ENCODE results near the gene ROM1.
A peak's percentile ranks its signal among the peaks of the same experiment; 100 is the strongest.
"Not testable (repeated sequence)": the region's sequence is repeated elsewhere in the genome, so short reads cannot be mapped to it uniquely, and the experiment has no call there.

ROM1 gene

GRCh38 chr11:62585356-62585755 is 27.7 kb upstream of the ROM1 start:
- H3K36me3 ChIP-seq (ENCODE audit: control insufficient read depth in 2 of 2, insufficient read depth in 2 of 2, low read length in 2 of 2): peaks cover 16 to 24% of the 10 kb centered on the region in 2 donors
- not testable (repeated sequence) for H3K4me1 ChIP-seq (ENCODE audit: control insufficient read depth in 2 of 2, insufficient read depth in 2 of 2, low read length in 2 of 2); H3K27me3 ChIP-seq (ENCODE audit: control insufficient read depth in 2 of 2, insufficient read depth in 2 of 2, low read length in 2 of 2); H3K9ac ChIP-seq (ENCODE audit: low read depth in 1 of 2, low read length in 2 of 2); H3K9me3 ChIP-seq (ENCODE audit: control insufficient read depth in 2 of 2, low read length in 2 of 2); H3K27ac ChIP-seq (ENCODE audit: low read depth in 2 of 2, low read length in 2 of 2); H3K4me3 ChIP-seq (ENCODE audit: low read length in 2 of 2)

GRCh38 chr11:62588966-62589637 is 24.0 kb upstream of the ROM1 start:
- Histone ChIP-seq H3K9me3 (ENCODE audit: control insufficient read depth in 2 of 2, low read length in 2 of 2) (no peaks in the 10 kb centered on the region), H3K36me3 (ENCODE audit: control insufficient read depth in 2 of 2, insufficient read depth in 2 of 2, low read length in 2 of 2) (peaks cover 15 to 25% of the 10 kb centered on the region in 2 donors), H3K4me3 (ENCODE audit: low read length in 2 of 2) (no peak overlapping the region), H3K27ac (ENCODE audit: low read depth in 2 of 2, low read length in 2 of 2) (no peak overlapping the region), H3K9ac (ENCODE audit: low read depth in 1 of 2, low read length in 2 of 2) (no peak overlapping the region), H3K27me3 (ENCODE audit: control insufficient read depth in 2 of 2, insufficient read depth in 2 of 2, low read length in 2 of 2) (no peaks in the 10 kb centered on the region), H3K4me1 (ENCODE audit: control insufficient read depth in 2 of 2, insufficient read depth in 2 of 2, low read length in 2 of 2) (peaks cover 12 to 17% of the 10 kb centered on the region in 2 donors)

GRCh38 chr11:62591448-62592145 is 21.5 kb upstream of the ROM1 start, which contains the start of gene TUT1:
TSS of gene TUT1 (minus strand) at chr11:62591523. CDS start at chr11:62591485, 38 bp downstream.
- Histone ChIP-seq H3K27ac (ENCODE audit: low read depth in 2 of 2, low read length in 2 of 2) (peak within 1 kb of the TSS; percentile 90 to 94), H3K9ac (ENCODE audit: low read depth in 1 of 2, low read length in 2 of 2) (peak within 1 kb of the TSS; percentile 93 to 95), H3K9me3 (ENCODE audit: control insufficient read depth in 2 of 2, low read length in 2 of 2) (no peaks in the 10 kb centered on the region), H3K4me3 (ENCODE audit: low read length in 2 of 2) (peak within 1 kb of the TSS; percentile 83 to 96), H3K27me3 (ENCODE audit: control insufficient read depth in 2 of 2, insufficient read depth in 2 of 2, low read length in 2 of 2) (no peaks in the 10 kb centered on the region), H3K4me1 (ENCODE audit: control insufficient read depth in 2 of 2, insufficient read depth in 2 of 2, low read length in 2 of 2) (peaks cover 12 to 17% of the 10 kb centered on the region in 2 donors), H3K36me3 (ENCODE audit: control insufficient read depth in 2 of 2, insufficient read depth in 2 of 2, low read length in 2 of 2) (peaks cover 37 to 43% of the 10 kb centered on the region in 2 donors)

- Histone ChIP-seq H3K4me1 (ENCODE audit: control insufficient read depth in 2 of 2, insufficient read depth in 2 of 2, low read length in 2 of 2) (peaks cover 12 to 17% of the 10 kb centered on the region in 2 donors), H3K27ac (ENCODE audit: low read depth in 2 of 2, low read length in 2 of 2) (peak overlapping the region; percentile 89 to 94), H3K9me3 (ENCODE audit: control insufficient read depth in 2 of 2, low read length in 2 of 2) (no peaks in the 10 kb centered on the region), H3K4me3 (ENCODE audit: low read length in 2 of 2) (peak overlapping the region; percentile 83 to 96), H3K27me3 (ENCODE audit: control insufficient read depth in 2 of 2, insufficient read depth in 2 of 2, low read length in 2 of 2) (no peaks in the 10 kb centered on the region), H3K36me3 (ENCODE audit: control insufficient read depth in 2 of 2, insufficient read depth in 2 of 2, low read length in 2 of 2) (peaks cover 42 to 47% of the 10 kb centered on the region in 2 donors), H3K9ac (ENCODE audit: low read depth in 1 of 2, low read length in 2 of 2) (peak overlapping the region; percentile 92 to 93)
Measured at GRCh38 chr11:62592146-62592815, 20.8 kb upstream of the ROM1 start.

GRCh38 chr11:62592989-62593421 is 20.1 kb upstream of the ROM1 start:
- Histone ChIP-seq H3K36me3 (ENCODE audit: control insufficient read depth in 2 of 2, insufficient read depth in 2 of 2, low read length in 2 of 2) (peaks cover 45 to 47% of the 10 kb centered on the region in 2 donors), H3K9ac (ENCODE audit: low read depth in 1 of 2, low read length in 2 of 2) (peak overlapping the region in 1 of 2 donors; percentile 92), H3K4me3 (ENCODE audit: low read length in 2 of 2) (no peak overlapping the region)

GRCh38 chr11:62593434-62594044 is 19.5 kb upstream of the ROM1 start:
- Histone ChIP-seq H3K9ac (ENCODE audit: low read depth in 1 of 2, low read length in 2 of 2) (no peak overlapping the region), H3K36me3 (ENCODE audit: control insufficient read depth in 2 of 2, insufficient read depth in 2 of 2, low read length in 2 of 2) (peaks cover 49 to 50% of the 10 kb centered on the region in 2 donors), H3K9me3 (ENCODE audit: control insufficient read depth in 2 of 2, low read length in 2 of 2) (no peaks in the 10 kb centered on the region), H3K4me1 (ENCODE audit: control insufficient read depth in 2 of 2, insufficient read depth in 2 of 2, low read length in 2 of 2) (peaks cover 12 to 17% of the 10 kb centered on the region in 2 donors), H3K4me3 (ENCODE audit: low read length in 2 of 2) (no peak overlapping the region), H3K27me3 (ENCODE audit: control insufficient read depth in 2 of 2, insufficient read depth in 2 of 2, low read length in 2 of 2) (no peaks in the 10 kb centered on the region), H3K27ac (ENCODE audit: low read depth in 2 of 2, low read length in 2 of 2) (no peak overlapping the region)

More at GRCh38 chr11:62592989-62593421, 20.1 kb upstream of the ROM1 start:
- H3K4me1 ChIP-seq (ENCODE audit: control insufficient read depth in 2 of 2, insufficient read depth in 2 of 2, low read length in 2 of 2): peaks cover 12 to 17% of the 10 kb centered on the region in 2 donors
- H3K27ac ChIP-seq (ENCODE audit: low read depth in 2 of 2, low read length in 2 of 2): peak overlapping the region in 1 of 2 donors; percentile 94
- no peaks in the 10 kb centered on the region for H3K27me3 ChIP-seq (ENCODE audit: control insufficient read depth in 2 of 2, insufficient read depth in 2 of 2, low read length in 2 of 2)
- no peaks in the 10 kb centered on the region for H3K9me3 ChIP-seq (ENCODE audit: control insufficient read depth in 2 of 2, low read length in 2 of 2)

GRCh38 chr11:62595124-62595523 is 17.9 kb upstream of the ROM1 start:
- Histone ChIP-seq H3K27me3 (ENCODE audit: control insufficient read depth in 2 of 2, insufficient read depth in 2 of 2, low read length in 2 of 2) (no peaks in the 10 kb centered on the region), H3K36me3 (ENCODE audit: control insufficient read depth in 2 of 2, insufficient read depth in 2 of 2, low read length in 2 of 2) (peaks cover 47 to 51% of the 10 kb centered on the region in 2 donors), H3K4me1 (ENCODE audit: control insufficient read depth in 2 of 2, insufficient read depth in 2 of 2, low read length in 2 of 2) (peaks cover 23 to 25% of the 10 kb centered on the region in 2 donors), H3K27ac (ENCODE audit: low read depth in 2 of 2, low read length in 2 of 2) (no peak overlapping the region), H3K4me3 (ENCODE audit: low read length in 2 of 2) (no peak overlapping the region), H3K9ac (ENCODE audit: low read depth in 1 of 2, low read length in 2 of 2) (no peak overlapping the region), H3K9me3 (ENCODE audit: control insufficient read depth in 2 of 2, low read length in 2 of 2) (no peaks in the 10 kb centered on the region)

GRCh38 chr11:62599069-62599696 is 13.9 kb upstream of the ROM1 start:
- Histone ChIP-seq H3K9me3 (ENCODE audit: control insufficient read depth in 2 of 2, low read length in 2 of 2) (no peaks in the 10 kb centered on the region), H3K9ac (ENCODE audit: low read depth in 1 of 2, low read length in 2 of 2) (peak overlapping the region in 1 of 2 donors; percentile 60), H3K36me3 (ENCODE audit: control insufficient read depth in 2 of 2, insufficient read depth in 2 of 2, low read length in 2 of 2) (peaks cover 42 to 46% of the 10 kb centered on the region in 2 donors), H3K27me3 (ENCODE audit: control insufficient read depth in 2 of 2, insufficient read depth in 2 of 2, low read length in 2 of 2) (no peaks in the 10 kb centered on the region), H3K4me1 (ENCODE audit: control insufficient read depth in 2 of 2, insufficient read depth in 2 of 2, low read length in 2 of 2) (peaks cover 22 to 25% of the 10 kb centered on the region in 2 donors), H3K27ac (ENCODE audit: low read depth in 2 of 2, low read length in 2 of 2) (peak overlapping the region in 1 of 2 donors; percentile 41), H3K4me3 (ENCODE audit: low read length in 2 of 2) (peak overlapping the region; percentile 19 to 94)

GRCh38 chr11:62599901-62600300 is 13.2 kb upstream of the ROM1 start:
- Histone ChIP-seq H3K4me3 (ENCODE audit: low read length in 2 of 2) (peak overlapping the region; percentile 90 to 94), H3K4me1 (ENCODE audit: control insufficient read depth in 2 of 2, insufficient read depth in 2 of 2, low read length in 2 of 2) (peaks cover 25 to 26% of the 10 kb centered on the region in 2 donors), H3K9ac (ENCODE audit: low read depth in 1 of 2, low read length in 2 of 2) (peak overlapping the region; percentile 95), H3K27me3 (ENCODE audit: control insufficient read depth in 2 of 2, insufficient read depth in 2 of 2, low read length in 2 of 2) (no peaks in the 10 kb centered on the region), H3K9me3 (ENCODE audit: control insufficient read depth in 2 of 2, low read length in 2 of 2) (no peaks in the 10 kb centered on the region), H3K27ac (ENCODE audit: low read depth in 2 of 2, low read length in 2 of 2) (peak overlapping the region in 1 of 2 donors; percentile 41), H3K36me3 (ENCODE audit: control insufficient read depth in 2 of 2, insufficient read depth in 2 of 2, low read length in 2 of 2) (peaks cover 36 to 42% of the 10 kb centered on the region in 2 donors)

Data from mucosa of rectum (tissue), 2 donors.